ENCODE results near the gene ANKRD13C.

The ANKRD13C gene

GRCh38 chr1:70247768-70248167, 106.8 kb downstream of the ANKRD13C start:
- Mint-ChIP-seq H3K4me1 (no peaks in the 10 kb centered on the region), H3K36me3 (ENCODE audit: low read depth) (peaks cover 70% of the 10 kb centered on the region), H3K4me3 (no peak overlapping the region), H3K27me3 (ENCODE audit: low read depth, poor library complexity) (no peaks in the 10 kb centered on the region), H3K9me3 (no peaks in the 10 kb centered on the region), H3K27ac (no peak overlapping the region)
- TF ChIP-seq CTCF (IDR thresholded peaks at IDR 0.05) = no peak
- no peak for DNase-seq

DNA sequence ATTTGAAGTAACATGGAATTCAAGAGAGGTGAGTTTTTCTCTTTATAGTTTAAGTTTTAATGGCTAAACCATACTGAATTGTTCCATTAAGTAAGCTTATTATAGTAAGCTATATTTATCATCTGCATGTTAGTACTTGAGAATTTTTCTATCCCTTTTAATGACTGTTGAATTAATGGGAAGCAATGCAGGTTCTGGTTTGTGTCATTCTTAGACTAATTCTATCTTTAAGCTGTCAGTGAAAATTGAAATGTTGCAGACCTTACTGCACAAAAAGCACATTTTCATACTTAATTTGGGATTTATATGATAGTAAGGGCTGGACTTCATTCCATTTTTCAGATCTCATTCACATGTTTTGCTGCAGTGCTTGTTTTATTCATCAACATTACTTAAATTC, 107.4 kb downstream of the ANKRD13C start:
- H3K4me1 Mint-ChIP-seq = no peaks in the 10 kb centered on the region
- H3K9me3 Mint-ChIP-seq = no peaks in the 10 kb centered on the region
- H3K27me3 Mint-ChIP-seq (ENCODE audit: low read depth, poor library complexity) = no peaks in the 10 kb centered on the region
- H3K4me3 Mint-ChIP-seq = no peak overlapping the region
- H3K36me3 Mint-ChIP-seq (ENCODE audit: low read depth) = peaks cover 70% of the 10 kb centered on the region
- DNase-seq = no peak
- H3K27ac Mint-ChIP-seq = peak overlapping the region; percentile 34
- no peak for TF ChIP-seq CTCF (IDR thresholded peaks at IDR 0.05)

GRCh38 chr1:70239940-70240339, 114.6 kb downstream of the ANKRD13C start:
- Mint-ChIP-seq H3K36me3 (ENCODE audit: low read depth) (peaks cover 68% of the 10 kb centered on the region), H3K4me1 (no peaks in the 10 kb centered on the region), H3K4me3 (no peak overlapping the region), H3K9me3 (no peaks in the 10 kb centered on the region), H3K27ac (no peak overlapping the region), H3K27me3 (ENCODE audit: low read depth, poor library complexity) (no peaks in the 10 kb centered on the region)
- TF ChIP-seq CTCF (IDR thresholded peaks at IDR 0.05) = no peak
- no peak for DNase-seq

GRCh38 chr1:70234733-70235132, 119.8 kb downstream of the ANKRD13C start:
- Mint-ChIP-seq H3K9me3 (no peaks in the 10 kb centered on the region), H3K36me3 (ENCODE audit: low read depth) (peaks cover 78% of the 10 kb centered on the region), H3K27ac (peak overlapping the region; percentile 57), H3K4me3 (no peak overlapping the region), H3K4me1 (no peaks in the 10 kb centered on the region), H3K27me3 (ENCODE audit: low read depth, poor library complexity) (no peaks in the 10 kb centered on the region)
- no peak for DNase-seq
- no peak for TF ChIP-seq CTCF (IDR thresholded peaks at IDR 0.05)

DNA sequence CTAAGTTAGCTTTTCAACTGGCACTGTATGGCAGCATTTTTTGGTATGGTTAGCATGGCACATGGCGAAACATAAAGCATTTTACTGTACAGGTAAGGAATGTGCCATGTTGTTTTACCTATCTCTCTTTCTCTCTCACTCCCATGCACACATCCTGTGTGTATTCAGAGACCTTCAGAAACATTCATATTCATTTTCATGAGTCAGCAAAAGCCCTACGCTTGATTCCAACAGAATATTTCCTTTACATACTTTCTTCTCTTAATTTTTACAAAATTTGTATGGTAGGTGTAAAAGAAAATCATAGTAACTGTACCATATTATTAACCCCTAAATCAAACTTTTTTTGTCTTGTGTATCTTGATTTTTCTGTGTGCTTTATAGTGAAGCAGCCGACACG, 123.0 kb downstream of the ANKRD13C start:
- no peak for DNase-seq
- TF ChIP-seq CTCF (IDR thresholded peaks at IDR 0.05) = no peak
- Mint-ChIP-seq H3K27me3 (ENCODE audit: low read depth, poor library complexity) (no peaks in the 10 kb centered on the region), H3K9me3 (no peaks in the 10 kb centered on the region), H3K4me3 (no peak overlapping the region), H3K36me3 (ENCODE audit: low read depth) (peaks cover 71% of the 10 kb centered on the region), H3K27ac (no peak overlapping the region), H3K4me1 (peaks cover 12% of the 10 kb centered on the region)

GRCh38 chr1:70228670-70229069, 125.9 kb downstream of the ANKRD13C start:
- Mint-ChIP-seq H3K9me3 (no peaks in the 10 kb centered on the region), H3K36me3 (ENCODE audit: low read depth) (peaks cover 57% of the 10 kb centered on the region), H3K4me1 (peaks cover 28% of the 10 kb centered on the region), H3K27me3 (ENCODE audit: low read depth, poor library complexity) (no peaks in the 10 kb centered on the region), H3K27ac (no peak overlapping the region), H3K4me3 (no peak overlapping the region)
- no peak for TF ChIP-seq CTCF (IDR thresholded peaks at IDR 0.05)
- no peak for DNase-seq
